SK-N-MC (cell line): ENCODE results near the gene MAP3K7.

Source experiments
- DNase-seq: peaks from one replicate; pipeline ENCODE4 v3.0.0-alpha.2; 2011; ENCODE audit warnings: low read depth, low spot score
- H3K27ac ChIP-seq: fragments of 200-600 bp; sonication (generic); 2 replicates; pipeline ENCODE4 v1.5.1; 2016; ENCODE audit warnings: mixed run types
- H3K36me3 ChIP-seq: fragments of 200-600 bp; sonication (generic); 2 replicates; pipeline ENCODE4 v1.6.1; 2017; ENCODE audit warnings: antibody characterized with exemption, low read length, mixed read lengths; ENCODE audit not compliant: insufficient read depth
- H3K4me3 ChIP-seq: fragments of 200-600 bp; sonication (generic); 2 replicates; pipeline ENCODE4 v1.5.1; 2016
- H3K9ac ChIP-seq: fragments of 200-600 bp; sonication (generic); 2 replicates; pipeline ENCODE4 v1.8.0; 2017; ENCODE audit warnings: mixed run types, mixed read lengths; ENCODE audit not compliant: insufficient read length
- H3K9me3 ChIP-seq: fragments of 200-600 bp; sonication (generic); 2 replicates; pipeline ENCODE4 v1.6.1; 2017; ENCODE audit warnings: low read depth, mild to moderate bottlenecking, antibody characterized with exemption, low read length, moderate library complexity, mixed read lengths
- EZH2 ChIP-seq: fragments of 200-600 bp; sonication (generic); IDR thresholded peaks from one replicate; pipeline ENCODE4 v1.6.1; 2017; ENCODE audit warnings: antibody characterized with exemption
- FOXP2 ChIP-seq: optimal IDR thresholded peaks from 2 replicates; pipeline ENCODE3; 2011; ENCODE audit warnings: mild to moderate bottlenecking, moderate library complexity; ENCODE audit not compliant: insufficient read depth; ENCODE audit errors: extremely low read length, control extremely low read depth
- POLR2AphosphoS5 ChIP-seq: IDR thresholded peaks from 2 replicates; pipeline ENCODE4 v1.6.1; 2012; ENCODE audit warnings: mild to moderate bottlenecking, low read depth, low read length, borderline replicate concordance

The MAP3K7 gene

GRCh38 chr6:90605749-90606340, 19.0 kb upstream of the MAP3K7 start:
- Histone ChIP-seq H3K27ac (no peak overlapping the region), H3K9ac (no peak overlapping the region), H3K9me3 (no peaks in the 10 kb centered on the region), H3K36me3 (no peaks in the 10 kb centered on the region), H3K4me3 (no peak overlapping the region)
- no peak for DNase-seq
- TF ChIP-seq POLR2AphosphoS5 (no peak), FOXP2 (no peak), EZH2 (no peak)

GRCh38 chr6:90604546-90604945, 17.7 kb upstream of the MAP3K7 start:
- Histone ChIP-seq H3K9ac (no peak overlapping the region), H3K36me3 (no peaks in the 10 kb centered on the region), H3K9me3 (no peaks in the 10 kb centered on the region), H3K27ac (no peak overlapping the region), H3K4me3 (no peak overlapping the region)
- TF ChIP-seq POLR2AphosphoS5 (no peak), FOXP2 (no peak), EZH2 (no peak)
- no peak for DNase-seq

- DNase-seq, result no peak
- TF ChIP-seq EZH2, result no peak
- TF ChIP-seq FOXP2, result no peak
- no peak for TF ChIP-seq POLR2AphosphoS5
- H3K9ac ChIP-seq, result no peak overlapping the region
- no peaks in the 10 kb centered on the region for H3K9me3 ChIP-seq
- no peak overlapping the region for H3K27ac ChIP-seq
- H3K4me3 ChIP-seq, result no peak overlapping the region
- H3K36me3 ChIP-seq, result no peaks in the 10 kb centered on the region
These were observed 12.3 kb upstream of the MAP3K7 start for GRCh38 chr6:90599151-90599550.

- Histone ChIP-seq H3K9ac (no peak overlapping the region), H3K27ac (peak overlapping the region; percentile 79; the same call in 1 of the 2 replicates), H3K36me3 (no peaks in the 10 kb centered on the region), H3K4me3 (no peak overlapping the region), H3K9me3 (no peaks in the 10 kb centered on the region)
- TF ChIP-seq POLR2AphosphoS5 (no peak), EZH2 (no peak), FOXP2 (no peak)
- no peak for DNase-seq
These were observed 11.5 kb upstream of the MAP3K7 start for GRCh38 chr6:90598192-90598951.

- TF ChIP-seq POLR2AphosphoS5 (no peak), FOXP2 (no peak), EZH2 (no peak)
- no peaks in the 10 kb centered on the region for H3K9me3 ChIP-seq
- no peak for DNase-seq
- peak overlapping the region; percentile 79 for H3K27ac ChIP-seq
- H3K36me3 ChIP-seq, result no peaks in the 10 kb centered on the region
- H3K4me3 ChIP-seq, result peak overlapping the region; percentile 32; the same call in 1 of the 2 replicates
- no peak overlapping the region for H3K9ac ChIP-seq
These were observed 10.2 kb upstream of the MAP3K7 start for GRCh38 chr6:90596967-90597539.

GRCh38 chr6:90595854-90596253, 9.0 kb upstream of the MAP3K7 start:
- Histone ChIP-seq H3K9me3 (no peaks in the 10 kb centered on the region), H3K36me3 (no peaks in the 10 kb centered on the region), H3K4me3 (no peak overlapping the region), H3K27ac (no peak overlapping the region), H3K9ac (no peak overlapping the region)
- TF ChIP-seq EZH2, result no peak
- no peak for TF ChIP-seq POLR2AphosphoS5
- no peak for TF ChIP-seq FOXP2
- DNase-seq, result no peak

GRCh38 chr6:90586546-90586835, 381 bp downstream of the MAP3K7 start:
- Histone ChIP-seq H3K9ac (peak overlapping the region; percentile 91), H3K36me3 (no peaks in the 10 kb centered on the region), H3K27ac (peak overlapping the region; percentile 95), H3K4me3 (peak overlapping the region; percentile 91), H3K9me3 (no peaks in the 10 kb centered on the region)
- no peak for DNase-seq
- TF ChIP-seq FOXP2 (no peak), EZH2 (no peak), POLR2AphosphoS5 (no peak)

GRCh38 chr6:90584636-90585255, 2.1 kb downstream of the MAP3K7 start:
- TF ChIP-seq POLR2AphosphoS5 (no peak), EZH2 (no peak), FOXP2 (no peak)
- H3K36me3 ChIP-seq, result no peaks in the 10 kb centered on the region
- H3K9me3 ChIP-seq, result no peaks in the 10 kb centered on the region
- peak overlapping the region; percentile 91 for H3K4me3 ChIP-seq
- DNase-seq, result no peak
- no peak overlapping the region for H3K27ac ChIP-seq
- H3K9ac ChIP-seq, result peak overlapping the region; percentile 63
